ENCODE measurements around the gene KAZN.

GRCh38 chr1:15153184-15153841 is 554.8 kb downstream of the KAZN start, which contains the start of gene TMEM51:
- TF ChIP-seq POLR2A (IDR thresholded peaks at IDR 0.05; ENCODE audit: low read length) (no peak; the same call in none of the 2 replicates), ATOH8 (CRISPR knock-in tag; IDR thresholded peaks at IDR 0.05; ENCODE audit: low read depth) (no peak), CTCF (IDR thresholded peaks at IDR 0.05) (no peak), CEBPB (IDR thresholded peaks at IDR 0.05) (no peak), CHD2 (IDR thresholded peaks at IDR 0.05; ENCODE audit: low read length, partially characterized antibody) (no peak), SMC3 (IDR thresholded peaks at IDR 0.05) (no peak), EP300 (IDR thresholded peaks at IDR 0.05) (no peak), PBX3 (IDR thresholded peaks at IDR 0.05) (no peak), TP53 (CRISPR knock-in tag; IDR thresholded peaks at IDR 0.05) (no peak)

Measured in A549 (cell line).